Common myeloid progenitor, CD34-positive (primary cell): Measurements from ENCODE around the gene WNK3.
"Not testable (repeated sequence)": the region's sequence is repeated elsewhere in the genome, so short reads cannot be mapped to it uniquely, and the experiment has no call there.

Experiments used
- CTCF ChIA-PET: fragments of 350-600 bp; sonication (Branson Sonifier 250); formaldehyde crosslinking; loops from one replicate; lab custom pipeline; 2021; ENCODE audit warnings: antibody characterized with exemption; lab: Charles Lee
- POLR2A ChIA-PET: fragments of 350-600 bp; sonication (Branson Sonifier 250); formaldehyde crosslinking; loops from one replicate; lab custom pipeline; 2021; ENCODE audit warnings: antibody characterized with exemption; lab: Charles Lee
- DNase-seq, 3 donors: peaks; one replicate each; pipeline versions ENCODE4 v3.0.0 to v3.0.0-alpha.2; 2013
- H3K27ac ChIP-seq, 2 experiments: 1 replicate in 1 of 2; 2 replicates in 1 of 2; pipeline ENCODE4 v1.7.0; 2013; ENCODE audit warnings: inconsistent platforms in 2 of 2, low read length in 2 of 2, mild to moderate bottlenecking in 2 of 2, low read depth in 1 of 2, moderate library complexity in 1 of 2; ENCODE audit not compliant: severe bottlenecking in 2 of 2, insufficient read depth in 1 of 2, poor library complexity in 1 of 2
- H3K27me3 ChIP-seq, 5 experiments: replicated peaks in 2 of 5; 1 replicate in 3 of 5; 2 replicates in 2 of 5; pipeline versions ENCODE4 v1.6.1 to v1.7.0; 2013; ENCODE audit warnings: low read length in 4 of 5, mild to moderate bottlenecking in 2 of 5, moderate library complexity in 2 of 5, inconsistent platforms in 1 of 5; ENCODE audit not compliant: insufficient read depth in 5 of 5, control insufficient read depth in 4 of 5
- H3K36me3 ChIP-seq, 4 experiments: 1 replicate in 2 of 4; 2 replicates in 2 of 4; pipeline versions ENCODE4 v1.6.1 to v1.7.0; 2013; ENCODE audit warnings: low read length in 3 of 4, control low read depth in 1 of 4, mild to moderate bottlenecking in 1 of 4; ENCODE audit not compliant: control insufficient read depth in 4 of 4, insufficient read depth in 4 of 4
- H3K4me1 ChIP-seq, 4 experiments: 1 replicate in 3 of 4; 2 replicates in 1 of 4; pipeline versions ENCODE4 v1.6.1 to v1.7.1; 2013; ENCODE audit warnings: low read length in 3 of 4, mild to moderate bottlenecking in 3 of 4, control low read depth in 1 of 4, inconsistent platforms in 1 of 4, moderate library complexity in 1 of 4; ENCODE audit not compliant: control insufficient read depth in 4 of 4, insufficient read depth in 4 of 4; ENCODE audit errors: control extremely low read depth in 1 of 4
- H3K4me3 ChIP-seq, 7 experiments: 1 replicate in 4 of 7; 2 replicates in 3 of 7; pipeline versions ENCODE4 v1.5.1 to v1.7.0; 2013; ENCODE audit warnings: mild to moderate bottlenecking in 7 of 7, low read length in 6 of 7, moderate library complexity in 6 of 7, inconsistent platforms in 2 of 7, low read depth in 2 of 7, control low read depth in 1 of 7; ENCODE audit not compliant: insufficient read depth in 4 of 7, control insufficient read depth in 1 of 7; ENCODE audit errors: extremely low read depth in 1 of 7
- H3K9me3 ChIP-seq, 5 experiments: 1 replicate in 4 of 5; 2 replicates in 1 of 5; pipeline versions ENCODE4 v1.6.1 to v1.7.1; 2013; ENCODE audit warnings: low read length in 4 of 5, mild to moderate bottlenecking in 2 of 5, inconsistent platforms in 1 of 5, low read depth in 1 of 5, moderate library complexity in 1 of 5; ENCODE audit not compliant: control insufficient read depth in 4 of 5, insufficient read depth in 2 of 5; ENCODE audit errors: control extremely low read depth in 1 of 5
- whole genome bisulfite sequencing: methylation state at CpG from one replicate; pipeline ENCODE4 v1.1.5; 2013; ENCODE audit not compliant: insufficient coverage; 5-methylcytosine and 5-hydroxymethylcytosine counted together

The WNK3 gene

GRCh38 chrX:54358424-54359211 lies 772 bp upstream of the WNK3 start:
- 33% methylated on average over 52 of the region's 54 CpGs for WGBS
- H3K9me3 ChIP-seq, result peaks cover 0 to 7% (median 0%) of the 10 kb centered on the region in 5 experiments
- H3K27ac ChIP-seq, result no peak overlapping the region
- peak overlapping the region in 6 of 7 experiments; percentile 30 to 75 (median 46) for H3K4me3 ChIP-seq
- POLR2A ChIA-PET, result no interaction called here
- peaks cover 0 to 40% (median 12%) of the 10 kb centered on the region in 5 experiments for H3K27me3 ChIP-seq
- no peaks in the 10 kb centered on the region for H3K36me3 ChIP-seq
- CTCF ChIA-PET, result no interaction called here
- DNase-seq, result peak; percentile 52 to 76 (median 66)
- peaks cover 0 to 13% (median 10%) of the 10 kb centered on the region in 4 experiments for H3K4me1 ChIP-seq

- Histone ChIP-seq H3K9me3 (peaks cover 0 to 6% (median 4%) of the 10 kb centered on the region in 5 experiments), H3K36me3 (no peaks in the 10 kb centered on the region), H3K27ac (no peak overlapping the region), H3K27me3 (peaks cover 0 to 18% (median 5%) of the 10 kb centered on the region in 5 experiments), H3K4me1 (peaks cover 0 to 3% (median 2%) of the 10 kb centered on the region in 4 experiments), H3K4me3 (no peak overlapping the region)
- CTCF ChIA-PET, result no interaction called here
- DNase-seq, result no peak
- WGBS, result 100% methylated on average over 1 of the region's 2 CpGs
- POLR2A ChIA-PET, result no interaction called here
These were observed 5.2 kb downstream of the WNK3 start for GRCh38 chrX:54352677-54353076.

GRCh38 chrX:54337383-54337782 lies 20.5 kb downstream of the WNK3 start:
- H3K36me3 ChIP-seq, H3K9me3 ChIP-seq, H3K4me1 ChIP-seq, CTCF ChIA-PET, H3K27ac ChIP-seq, H3K4me3 ChIP-seq, DNase-seq, H3K27me3 ChIP-seq: not testable (repeated sequence)
- WGBS, result no CpG with 5 or more reads among the region's 10 CpGs
- POLR2A ChIA-PET, result interaction anchor here (0.6 kb wide), 1 partner anchor 113 kb away, joined by 3 read pairs; no protein-coding TSS in a partner anchor

- H3K9me3 ChIP-seq, result no peaks in the 10 kb centered on the region
- 100% methylated on average over 1 of the region's 8 CpGs for WGBS
- H3K4me1 ChIP-seq, result no peaks in the 10 kb centered on the region
- CTCF ChIA-PET, result no interaction called here
- H3K27me3 ChIP-seq, result no peaks in the 10 kb centered on the region
- DNase-seq, result no peak
- no peak overlapping the region for H3K27ac ChIP-seq
- H3K36me3 ChIP-seq, result no peaks in the 10 kb centered on the region
- POLR2A ChIA-PET, result no interaction called here
- H3K4me3 ChIP-seq, result no peak overlapping the region
These were observed 32.8 kb downstream of the WNK3 start for GRCh38 chrX:54325077-54325476.

- ChIA-PET POLR2A (no interaction called here), CTCF (interaction anchor here (0.6 kb wide), 1 partner anchor 590 kb away, joined by 3 read pairs; no protein-coding TSS in a partner anchor)
- DNase-seq, result no peak
These were observed 37.8 kb downstream of the WNK3 start for GRCh38 chrX:54320067-54320466.

GRCh38 chrX:54306379-54306778 lies 51.5 kb downstream of the WNK3 start:
- no peaks in the 10 kb centered on the region for H3K9me3 ChIP-seq
- no peak overlapping the region for H3K4me3 ChIP-seq
- H3K27me3 ChIP-seq, result peaks cover 0 to 2% (median 0%) of the 10 kb centered on the region in 5 experiments
- DNase-seq, result no peak
- POLR2A ChIA-PET, result no interaction called here
- H3K4me1 ChIP-seq, result no peaks in the 10 kb centered on the region
- H3K36me3 ChIP-seq, result no peaks in the 10 kb centered on the region
- WGBS, result no CpG with 5 or more reads among the region's 2 CpGs
- CTCF ChIA-PET, result no interaction called here
- no peak overlapping the region for H3K27ac ChIP-seq

More at GRCh38 chrX:54320067-54320466, 37.8 kb downstream of the WNK3 start:
- no peaks in the 10 kb centered on the region for H3K4me1 ChIP-seq
- WGBS, result no CpG with 5 or more reads among the region's 1 CpG
- no peaks in the 10 kb centered on the region for H3K27me3 ChIP-seq
- no peak overlapping the region for H3K27ac ChIP-seq
- H3K36me3 ChIP-seq, result no peaks in the 10 kb centered on the region
- H3K4me3 ChIP-seq, result no peak overlapping the region
- H3K9me3 ChIP-seq, result peaks cover 0 to 2% (median 0%) of the 10 kb centered on the region in 5 experiments

- Histone ChIP-seq H3K27me3 (no peaks in the 10 kb centered on the region), H3K27ac (no peak overlapping the region), H3K9me3 (no peaks in the 10 kb centered on the region), H3K4me1 (no peaks in the 10 kb centered on the region), H3K4me3 (no peak overlapping the region), H3K36me3 (no peaks in the 10 kb centered on the region)
- ChIA-PET CTCF (no interaction called here), POLR2A (no interaction called here)
- no peak for DNase-seq
- WGBS, result 65% methylated on average over 2 of the region's 4 CpGs
These were observed 56.3 kb downstream of the WNK3 start for GRCh38 chrX:54301516-54301915.
